ENCODE measurements around the gene ZNF697. TPM values are rescaled to one million over a fixed set of nuclear protein-coding genes. Genes with fewer than 3 reads are reported as not detected.
"Not testable (repeated sequence)": the region's sequence is repeated elsewhere in the genome, so short reads cannot be mapped to it uniquely, and the experiment has no call there.

Gene ZNF697
- total RNA-seq, 1 donor from 2014 or later = 8.3 TPM

- Histone ChIP-seq H3K4me3 (no peak overlapping the region), H3K4me1 (no peaks in the 10 kb centered on the region), H3K36me3 (no peaks in the 10 kb centered on the region), H3K27ac (no peak overlapping the region), H2AFZ (replicated peaks) (no peak overlapping the region), H3K4me2 (no peak overlapping the region), H3K79me2 (ENCODE audit: low read depth) (no peaks in the 10 kb centered on the region), H3F3A (ENCODE audit: low read depth) (no peaks in the 10 kb centered on the region), H3K9ac (no peak overlapping the region), H4K20me1 (ENCODE audit: low read depth) (no peaks in the 10 kb centered on the region), H3K27me3 (no peaks in the 10 kb centered on the region), H3K9me3 (ENCODE audit: low read depth) (no peaks in the 10 kb centered on the region)
- no peak for TF ChIP-seq EZH2phosphoT487 (IDR thresholded peaks at IDR 0.05)
- no peak for TF ChIP-seq CTCF (IDR thresholded peaks at IDR 0.05)
- TF ChIP-seq EZH2 (IDR thresholded peaks at IDR 0.05) = no peak
- peaks cover 9% of the 10 kb centered on the region for H3K27me3 Mint-ChIP-seq (ENCODE audit: insufficient read depth, low read depth)
- H3K36me3 Mint-ChIP-seq = peaks cover 7% of the 10 kb centered on the region
- no peaks in the 10 kb centered on the region for H3K9me3 Mint-ChIP-seq
- H3K27ac Mint-ChIP-seq = no peak overlapping the region
- no peak overlapping the region for H3K4me3 Mint-ChIP-seq
- no peak for DNase-seq (ENCODE audit: low spot score)
- no peaks in the 10 kb centered on the region for H3K4me1 Mint-ChIP-seq
Measured at GRCh38 chr1:119617751-119618691, 30.0 kb downstream of the ZNF697 start.

GRCh38 chr1:119616748-119617147 is 31.3 kb downstream of the ZNF697 start:
- H3K4me3 Mint-ChIP-seq; H3K9me3 Mint-ChIP-seq; H4K20me1 ChIP-seq (ENCODE audit: low read depth); H3F3A ChIP-seq (ENCODE audit: low read depth); H3K4me1 ChIP-seq; H3K4me2 ChIP-seq; H3K4me1 Mint-ChIP-seq; H3K27me3 ChIP-seq; DNase-seq (ENCODE audit: low spot score); H3K27ac Mint-ChIP-seq; H3K9me3 ChIP-seq (ENCODE audit: low read depth); H3K36me3 ChIP-seq; H3K79me2 ChIP-seq (ENCODE audit: low read depth); H3K27ac ChIP-seq; H3K36me3 Mint-ChIP-seq; H3K4me3 ChIP-seq; H2AFZ ChIP-seq (replicated peaks); H3K9ac ChIP-seq; H3K27me3 Mint-ChIP-seq (ENCODE audit: insufficient read depth, low read depth): not testable (repeated sequence)

GRCh38 chr1:119615100-119615499 is 33.0 kb downstream of the ZNF697 start:
- not testable (repeated sequence) for H3K27me3 ChIP-seq; H3K9me3 Mint-ChIP-seq; H3F3A ChIP-seq (ENCODE audit: low read depth); H3K27ac Mint-ChIP-seq; H3K27ac ChIP-seq; H3K36me3 Mint-ChIP-seq; DNase-seq (ENCODE audit: low spot score); H2AFZ ChIP-seq (replicated peaks); H3K27me3 Mint-ChIP-seq (ENCODE audit: insufficient read depth, low read depth); H3K9ac ChIP-seq; H3K4me3 Mint-ChIP-seq; H3K4me1 Mint-ChIP-seq; H3K4me2 ChIP-seq; H4K20me1 ChIP-seq (ENCODE audit: low read depth); H3K9me3 ChIP-seq (ENCODE audit: low read depth); H3K4me1 ChIP-seq; H3K4me3 ChIP-seq; H3K36me3 ChIP-seq; H3K79me2 ChIP-seq (ENCODE audit: low read depth)

GRCh38 chr1:119613769-119614720 is 34.0 kb downstream of the ZNF697 start:
- peaks cover 2% of the 10 kb centered on the region for H3K4me1 Mint-ChIP-seq
- no peaks in the 10 kb centered on the region for H3K9me3 Mint-ChIP-seq
- Histone ChIP-seq H3K27me3 (no peaks in the 10 kb centered on the region), H3K4me3 (no peak overlapping the region), H3K4me1 (no peaks in the 10 kb centered on the region), H3K9me3 (ENCODE audit: low read depth) (no peaks in the 10 kb centered on the region), H3K9ac (no peak overlapping the region), H3K79me2 (ENCODE audit: low read depth) (no peaks in the 10 kb centered on the region), H4K20me1 (ENCODE audit: low read depth) (no peaks in the 10 kb centered on the region), H3K27ac (no peak overlapping the region), H3K4me2 (no peak overlapping the region), H3F3A (ENCODE audit: low read depth) (no peaks in the 10 kb centered on the region), H3K36me3 (no peaks in the 10 kb centered on the region), H2AFZ (replicated peaks) (no peak overlapping the region)
- no peak overlapping the region for H3K27ac Mint-ChIP-seq
- H3K4me3 Mint-ChIP-seq = no peak overlapping the region
- peak; percentile 90 for DNase-seq (ENCODE audit: low spot score)
- peaks cover 7% of the 10 kb centered on the region for H3K27me3 Mint-ChIP-seq (ENCODE audit: insufficient read depth, low read depth)
- H3K36me3 Mint-ChIP-seq = no peaks in the 10 kb centered on the region
- TF ChIP-seq CTCF (IDR thresholded peaks at IDR 0.05) = peak; percentile 86
- TF ChIP-seq EZH2phosphoT487 (IDR thresholded peaks at IDR 0.05) = no peak
- no peak for TF ChIP-seq EZH2 (IDR thresholded peaks at IDR 0.05)

Measured in neural progenitor cell (in vitro differentiated cells).